Peyer's patch (tissue), 4 donors: Measurements from ENCODE around the gene NOS1AP. TPM values are rescaled to one million over a fixed set of nuclear protein-coding genes. Genes with fewer than 3 reads are reported as not detected.

Experiments used
- DNase-seq, 3 donors: peaks; one replicate each; pipeline ENCODE4 v3.0.0-alpha.2; 2017 to 2019
- H3K27ac ChIP-seq, 4 donors: fragments of 200-600 bp; sonication (generic); one replicate each; pipeline ENCODE4 v1.5.1; 2016 to 2019
- H3K27me3 ChIP-seq, 2 donors: fragments of 200-600 bp; sonication (generic); one replicate each; pipeline ENCODE4 v1.5.1; 2019
- H3K36me3 ChIP-seq, 3 donors: fragments of 200-600 bp; sonication (generic); one replicate each; pipeline ENCODE4 v1.5.1; 2016 to 2019
- H3K4me1 ChIP-seq, 4 donors: fragments of 200-600 bp; sonication (generic); one replicate each; pipeline ENCODE4 v1.5.1; 2016 to 2019
- H3K4me3 ChIP-seq, 4 donors: fragments of 200-600 bp; sonication (generic); 1 replicate in 3 of 4; 2 replicates in 1 of 4; pipeline ENCODE4 v1.5.1; 2016 to 2019; ENCODE audit warnings: mild to moderate bottlenecking in 1 of 4
- H3K9me3 ChIP-seq, 4 donors: fragments of 200-600 bp; sonication (generic); one replicate each; pipeline ENCODE4 v1.5.1; 2016 to 2019; ENCODE audit warnings: mild to moderate bottlenecking in 1 of 4
- CTCF ChIP-seq, 6 experiments: fragments of 450-650 bp in 4 of 6; fragments of 200-600 bp in 2 of 6; sonication (generic) in 1 of 6; IDR thresholded peaks; one replicate each; pipeline ENCODE4 v1.5.1; 2017 to 2019; ENCODE audit warnings: antibody characterized with exemption in 6 of 6, mild to moderate bottlenecking in 3 of 6, moderate library complexity in 1 of 6
- POLR2A ChIP-seq, 2 donors: fragments of 450-650 bp; IDR thresholded peaks; one replicate each; pipeline ENCODE4 v1.5.1; 2017; ENCODE audit warnings: antibody characterized with exemption in 2 of 2, mild to moderate bottlenecking in 2 of 2, moderate library complexity in 2 of 2
- total RNA-seq, 4 donors: library from RNA; depleted of rRNA; stranded (reverse); fragments of >200 nt; gene quantifications; one replicate each; pipeline ENCODE4 v1.1.0, GENCODE V29; 2016

Gene NOS1AP
- total RNA-seq, 4 donors from 2014 or later = 6.3 to 18.5 (median 11.9) TPM

GRCh38 chr1:162314206-162314605 lies 244.7 kb downstream of the NOS1AP start:
- TF ChIP-seq CTCF (IDR thresholded peaks at IDR 0.05) (no peak), POLR2A (IDR thresholded peaks at IDR 0.05) (no peak)
- Histone ChIP-seq H3K27me3 (no peaks in the 10 kb centered on the region), H3K27ac (no peak overlapping the region), H3K9me3 (no peaks in the 10 kb centered on the region), H3K4me1 (no peaks in the 10 kb centered on the region), H3K36me3 (no peaks in the 10 kb centered on the region), H3K4me3 (no peak overlapping the region)
- no peak for DNase-seq

DNA sequence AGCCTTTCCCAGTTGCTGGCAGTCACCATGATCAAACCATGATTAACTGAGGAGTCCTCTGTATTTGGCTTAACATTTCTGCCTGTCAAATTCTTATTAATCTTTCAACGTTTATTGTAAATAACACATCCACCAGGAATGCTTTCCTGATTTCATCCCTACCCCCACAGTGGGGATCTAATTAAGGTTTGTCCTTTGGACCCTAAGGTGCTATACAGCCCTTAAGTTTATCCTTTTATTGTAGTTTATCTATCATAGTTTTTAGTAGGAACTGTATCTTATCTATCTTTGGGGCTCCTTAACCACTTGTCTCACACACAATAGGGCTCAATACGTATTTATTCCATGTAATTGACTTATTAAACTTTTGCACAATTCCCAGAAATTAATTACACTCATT lies 246.2 kb downstream of the NOS1AP start:
- Histone ChIP-seq H3K9me3 (no peaks in the 10 kb centered on the region), H3K36me3 (no peaks in the 10 kb centered on the region), H3K27me3 (no peaks in the 10 kb centered on the region), H3K4me3 (no peak overlapping the region), H3K27ac (no peak overlapping the region), H3K4me1 (no peaks in the 10 kb centered on the region)
- DNase-seq = no peak
- no peak for TF ChIP-seq CTCF (IDR thresholded peaks at IDR 0.05)

- no peaks in the 10 kb centered on the region for H3K27me3 ChIP-seq
- no peak for DNase-seq
- H3K36me3 ChIP-seq = no peaks in the 10 kb centered on the region
- no peaks in the 10 kb centered on the region for H3K9me3 ChIP-seq
- H3K4me3 ChIP-seq = no peak overlapping the region
- no peaks in the 10 kb centered on the region for H3K4me1 ChIP-seq
- no peak for TF ChIP-seq CTCF (IDR thresholded peaks at IDR 0.05)
- no peak for TF ChIP-seq POLR2A (IDR thresholded peaks at IDR 0.05)
- no peak overlapping the region for H3K27ac ChIP-seq
Measured at GRCh38 chr1:162316187-162316586, 246.7 kb downstream of the NOS1AP start.

DNA sequence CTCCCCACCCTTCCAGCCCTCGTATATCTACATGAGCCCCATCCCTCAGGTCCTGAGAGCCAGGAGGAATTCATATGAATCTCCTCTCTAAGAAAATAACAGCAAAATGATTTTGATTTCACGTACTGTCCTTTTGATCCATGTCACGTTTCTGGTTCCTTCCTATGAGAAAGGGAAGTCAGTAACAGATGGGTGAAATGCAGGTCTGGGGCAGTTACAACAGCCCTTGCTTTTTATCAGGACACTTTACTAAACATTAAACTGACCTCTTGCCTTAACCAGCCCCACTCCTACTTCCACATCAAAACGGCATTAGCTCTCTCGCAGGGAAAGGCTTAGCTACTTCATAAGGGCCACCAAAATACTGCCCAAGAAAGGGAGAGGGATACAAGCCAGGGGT lies 248.1 kb downstream of the NOS1AP start:
- Histone ChIP-seq H3K4me3 (no peak overlapping the region), H3K9me3 (no peaks in the 10 kb centered on the region), H3K27me3 (no peaks in the 10 kb centered on the region), H3K27ac (no peak overlapping the region), H3K36me3 (no peaks in the 10 kb centered on the region), H3K4me1 (no peaks in the 10 kb centered on the region)
- TF ChIP-seq CTCF (IDR thresholded peaks at IDR 0.05) (no peak), POLR2A (IDR thresholded peaks at IDR 0.05) (no peak)
- no peak for DNase-seq

GRCh38 chr1:162319493-162320175 lies 250.1 kb downstream of the NOS1AP start:
- H3K4me3 ChIP-seq = no peak overlapping the region

More at GRCh38 chr1:162319493-162320175, 250.1 kb downstream of the NOS1AP start:
- DNase-seq = no peak
- H3K9me3 ChIP-seq = no peaks in the 10 kb centered on the region
- H3K4me1 ChIP-seq = no peaks in the 10 kb centered on the region
- no peak overlapping the region for H3K27ac ChIP-seq
- no peak for TF ChIP-seq CTCF (IDR thresholded peaks at IDR 0.05)
- no peak for TF ChIP-seq POLR2A (IDR thresholded peaks at IDR 0.05)
- H3K27me3 ChIP-seq = no peaks in the 10 kb centered on the region
- H3K36me3 ChIP-seq = no peaks in the 10 kb centered on the region
